HTERT RPE-1 (cell line): Measurements from ENCODE around the gene ODF4.
"Not testable (repeated sequence)": the region's sequence is repeated elsewhere in the genome, so short reads cannot be mapped to it uniquely, and the experiment has no call there.

ENCODE experiments used
- in situ Hi-C: fragments of 300-500 bp; cut with MboI; formaldehyde crosslinking; loops from 4 replicates; pipeline ENCODE4 v1.14.3; 2020; ENCODE audit warnings: low sequenced_read_pairs

Gene ODF4

DNA sequence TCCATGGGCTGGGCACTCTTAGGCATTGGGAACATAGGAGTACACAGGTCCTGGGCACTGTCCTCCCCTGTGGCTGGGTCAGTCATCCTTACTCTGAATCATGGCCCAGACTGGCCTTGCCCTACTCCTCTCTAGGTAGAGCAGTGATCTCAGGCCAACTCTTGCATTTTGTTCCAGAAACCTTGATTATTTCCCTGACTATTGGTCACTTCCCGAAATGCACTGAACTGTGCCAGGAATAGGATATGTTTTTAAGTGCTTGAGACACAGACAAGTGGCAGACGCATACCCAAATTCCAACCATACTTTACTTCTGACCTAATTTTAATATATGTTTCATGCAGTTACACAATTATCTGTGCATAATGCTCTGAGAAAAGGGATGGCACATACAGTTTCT, 26.6 kb downstream of the ODF4 start:
- in situ Hi-C loops = no loop called here

DNA sequence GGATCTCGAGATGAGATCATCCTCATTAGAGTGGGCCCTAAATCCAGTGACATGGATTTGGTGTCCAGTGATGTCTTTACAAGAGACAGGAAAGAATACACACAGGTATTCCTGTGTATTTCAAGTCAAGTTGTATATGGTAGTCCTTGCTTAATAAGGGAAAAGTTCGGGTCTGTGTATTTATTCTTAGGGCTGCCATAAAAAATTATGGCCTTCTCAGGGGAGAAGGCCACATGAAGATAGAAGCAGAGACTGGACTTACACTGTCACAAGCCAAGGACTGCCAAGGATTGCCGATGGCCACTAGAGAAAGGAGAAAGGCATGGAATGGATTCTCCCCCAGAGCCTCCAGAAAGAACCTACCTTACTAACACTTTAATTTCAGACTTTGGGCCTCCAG, 28.6 kb downstream of the ODF4 start:
- in situ Hi-C loops = no loop called here

DNA sequence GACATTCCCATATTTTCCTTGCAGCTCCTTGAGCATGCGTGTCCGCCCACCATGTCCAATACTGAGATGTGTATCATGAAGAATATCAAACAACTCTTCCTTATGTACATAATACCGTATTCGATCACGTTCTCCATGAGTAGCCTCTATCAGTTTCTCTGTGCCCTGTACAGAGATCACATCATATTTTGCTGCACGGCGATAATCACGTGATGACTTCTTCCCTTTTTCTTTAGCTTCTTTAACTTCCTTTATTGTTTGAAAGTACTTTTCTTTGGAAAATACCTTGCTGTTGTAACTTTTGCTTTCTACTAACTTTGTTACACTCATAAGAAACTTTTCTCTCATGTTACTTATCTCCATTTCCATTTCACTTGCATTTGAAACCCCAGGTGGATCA, 30.3 kb downstream of the ODF4 start:
- in situ Hi-C loops = no loop called here

DNA sequence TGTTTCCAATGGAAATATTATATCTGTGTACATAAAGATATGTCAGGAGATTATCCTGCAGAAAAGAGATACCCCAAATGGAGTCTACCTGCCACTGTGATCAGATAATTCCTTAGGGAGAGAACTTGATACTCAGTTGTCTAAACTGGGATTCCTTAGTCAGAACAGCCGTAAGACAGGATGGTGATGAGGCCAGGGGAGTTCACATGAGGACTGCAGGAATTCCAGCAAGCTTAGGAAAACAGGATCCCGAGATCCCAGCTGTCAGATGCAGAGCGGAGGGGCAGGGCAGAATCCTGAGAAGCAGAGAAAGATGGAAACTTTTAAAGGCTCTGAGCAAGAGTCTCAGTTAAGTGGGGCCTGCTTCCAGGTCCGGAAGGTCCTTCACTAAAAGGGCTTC, 32.1 kb downstream of the ODF4 start:
- in situ Hi-C loops = no loop called here

DNA sequence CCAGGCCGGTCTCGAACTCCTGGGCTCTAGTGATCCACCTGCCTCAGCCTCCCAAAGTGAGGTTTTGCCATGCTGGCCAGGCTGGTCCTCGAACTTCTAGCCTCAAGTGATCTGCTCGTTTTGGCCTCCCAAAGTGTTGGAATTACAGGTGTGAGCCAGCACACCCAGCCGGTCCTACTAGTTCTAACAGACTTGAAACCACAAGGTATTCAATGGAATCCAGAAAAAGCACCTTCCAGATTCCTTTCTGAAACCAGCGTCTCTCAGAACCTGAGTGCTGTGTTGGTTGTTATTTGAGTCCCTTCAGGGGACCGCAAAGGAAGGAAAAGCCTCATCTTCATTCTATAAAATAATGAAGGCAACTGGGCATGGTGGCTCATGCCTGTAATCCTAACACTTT, 32.8 kb downstream of the ODF4 start:
- in situ Hi-C loops = no loop called here

DNA sequence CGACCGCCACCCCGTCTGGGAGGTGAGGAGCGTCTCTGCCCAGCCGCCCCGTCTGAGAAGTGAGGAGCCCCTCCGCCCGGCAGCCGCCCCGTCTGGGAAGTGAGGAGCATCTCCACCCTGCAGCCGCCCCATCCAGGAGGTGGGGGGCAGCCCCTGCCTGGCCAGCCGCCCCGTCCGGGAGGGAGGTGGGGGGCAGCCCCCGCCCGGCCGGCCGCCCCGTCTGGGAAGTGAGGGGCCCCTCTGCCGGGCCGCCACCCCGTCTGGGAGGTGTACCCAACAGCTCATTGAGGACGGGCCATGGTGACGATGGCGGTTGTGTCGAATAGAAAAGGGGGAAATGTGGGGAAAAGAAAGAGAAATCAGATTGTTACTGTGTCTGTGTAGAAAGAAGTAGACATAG, 34.2 kb downstream of the ODF4 start:
- in situ Hi-C loops = not testable (repeated sequence)

DNA sequence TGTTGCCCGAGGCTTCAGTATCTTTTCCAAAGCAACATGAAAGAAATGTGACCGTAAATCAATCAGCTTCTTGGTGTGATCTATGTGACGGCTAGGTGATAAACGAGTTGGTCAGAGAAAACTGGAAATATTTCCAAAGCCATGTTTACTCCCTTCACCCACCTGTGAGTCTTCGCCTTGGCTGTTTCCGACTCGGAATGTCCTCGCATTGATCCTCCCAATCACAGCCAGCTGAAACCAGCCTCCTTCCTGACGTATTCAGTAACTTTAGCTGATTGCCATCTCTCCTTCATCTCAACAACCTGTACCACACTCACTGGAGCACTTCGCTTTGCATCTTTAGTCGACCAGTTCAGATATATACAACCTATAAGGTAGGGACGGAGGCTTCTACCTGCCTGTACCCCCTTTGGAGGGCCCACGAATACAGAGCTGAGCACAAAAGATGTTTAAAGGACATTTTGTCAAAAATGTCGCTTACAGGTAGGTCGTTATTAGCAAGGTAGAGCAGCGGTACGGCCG, 36.2 kb downstream of the ODF4 start:
- in situ Hi-C loops = no loop called here

DNA sequence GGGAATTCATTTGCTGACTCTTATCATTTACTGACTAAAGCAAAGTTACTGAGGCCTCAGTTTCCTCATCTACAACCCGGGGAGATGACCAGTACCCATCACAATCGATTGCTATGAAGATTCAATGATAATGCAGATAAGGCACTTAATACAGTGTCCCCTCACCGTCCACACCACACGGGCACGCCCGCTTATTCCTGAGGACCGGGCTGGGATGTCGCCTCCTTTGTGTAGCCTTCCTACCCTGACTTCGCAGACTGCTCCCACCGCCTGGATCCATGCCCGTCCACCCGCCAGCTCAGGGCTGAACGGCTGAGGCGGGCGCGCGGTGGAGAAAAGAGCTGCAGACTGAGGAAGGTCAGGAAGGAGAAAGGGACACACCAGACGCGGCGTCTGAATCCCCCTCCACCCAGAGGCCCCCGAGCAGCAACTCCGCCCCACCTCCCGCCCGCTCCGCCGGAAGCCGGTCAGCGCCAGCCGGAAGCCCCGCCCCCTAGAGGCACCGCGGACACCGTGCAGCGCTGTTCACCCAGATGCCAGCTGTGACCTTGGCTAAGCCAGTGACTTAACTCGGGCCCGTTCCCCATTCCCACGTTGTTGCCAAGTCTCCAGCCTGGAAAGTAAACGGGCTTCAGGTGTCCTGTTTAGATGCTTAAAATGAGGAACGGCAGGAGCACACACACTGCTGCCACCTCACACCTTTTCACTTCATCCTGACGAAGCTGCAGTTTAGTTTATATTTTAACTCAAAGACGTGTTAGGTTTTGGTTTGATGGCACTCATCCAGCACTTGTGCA, 36.8 kb downstream of the ODF4 start, which contains the start of gene KRABD2:
Gene KRABD2, minus strand, starts transcription at position 434 of the 797 bp plus-strand sequence.
- in situ Hi-C loops = no loop called here

DNA sequence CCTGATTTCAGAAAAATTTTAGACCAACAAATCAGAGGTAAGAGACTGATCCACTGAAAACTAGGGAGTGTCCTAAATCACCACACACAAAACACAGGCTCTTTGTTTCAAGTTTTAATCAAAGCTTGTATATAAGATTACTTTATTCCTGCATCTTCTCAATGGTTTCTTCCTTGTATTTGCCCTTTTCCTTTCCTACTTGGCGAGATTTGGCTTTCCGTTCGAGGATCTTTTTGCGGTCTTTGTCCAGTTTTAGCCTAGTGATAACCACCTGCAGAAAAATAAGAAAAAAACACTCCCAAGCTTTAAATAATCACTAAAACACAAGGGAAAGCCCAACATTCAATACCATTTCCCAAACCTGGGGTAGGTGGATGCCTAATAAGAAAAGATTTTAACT, 37.8 kb downstream of the ODF4 start:
- in situ Hi-C loops = no loop called here

DNA sequence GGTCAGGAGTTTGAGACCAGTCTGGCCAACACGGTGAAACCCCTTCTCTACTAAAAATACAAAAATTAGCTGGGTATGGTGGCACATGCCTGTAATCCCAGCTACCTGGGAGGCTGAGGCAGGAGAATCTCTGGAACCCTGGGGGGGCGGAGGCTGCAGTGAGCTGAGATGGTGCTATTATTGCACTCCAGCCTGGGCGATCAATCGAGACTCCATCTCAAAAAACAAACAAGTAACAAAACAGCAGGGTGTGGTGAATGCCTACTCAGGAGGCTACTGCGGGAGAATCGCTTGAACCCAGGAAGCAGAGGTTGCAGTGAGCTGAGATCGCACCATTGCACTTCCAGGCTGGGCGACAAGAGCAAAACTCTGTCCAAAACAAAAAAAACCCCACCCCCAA, 38.5 kb downstream of the ODF4 start:
- in situ Hi-C loops = not testable (repeated sequence)

DNA sequence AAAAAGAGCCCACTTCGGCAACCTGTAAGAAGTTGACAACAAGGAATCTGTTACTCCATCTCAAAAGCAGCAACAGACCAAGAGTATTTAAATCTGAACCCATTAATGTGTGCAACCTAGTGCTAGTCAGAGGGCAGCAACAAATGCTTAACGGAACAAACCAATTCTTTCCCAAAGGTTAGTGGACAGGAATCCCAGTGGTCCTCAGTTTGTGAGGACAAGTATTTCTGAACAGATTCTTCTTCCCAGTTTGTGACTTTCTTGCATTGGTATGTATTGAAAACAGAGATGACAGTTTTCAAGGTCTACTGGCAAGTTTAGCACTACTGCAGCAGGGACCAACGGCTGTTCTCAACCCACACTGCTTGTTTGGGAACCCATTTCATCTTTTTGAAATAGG, 40.4 kb downstream of the ODF4 start:
- in situ Hi-C loops = no loop called here

DNA sequence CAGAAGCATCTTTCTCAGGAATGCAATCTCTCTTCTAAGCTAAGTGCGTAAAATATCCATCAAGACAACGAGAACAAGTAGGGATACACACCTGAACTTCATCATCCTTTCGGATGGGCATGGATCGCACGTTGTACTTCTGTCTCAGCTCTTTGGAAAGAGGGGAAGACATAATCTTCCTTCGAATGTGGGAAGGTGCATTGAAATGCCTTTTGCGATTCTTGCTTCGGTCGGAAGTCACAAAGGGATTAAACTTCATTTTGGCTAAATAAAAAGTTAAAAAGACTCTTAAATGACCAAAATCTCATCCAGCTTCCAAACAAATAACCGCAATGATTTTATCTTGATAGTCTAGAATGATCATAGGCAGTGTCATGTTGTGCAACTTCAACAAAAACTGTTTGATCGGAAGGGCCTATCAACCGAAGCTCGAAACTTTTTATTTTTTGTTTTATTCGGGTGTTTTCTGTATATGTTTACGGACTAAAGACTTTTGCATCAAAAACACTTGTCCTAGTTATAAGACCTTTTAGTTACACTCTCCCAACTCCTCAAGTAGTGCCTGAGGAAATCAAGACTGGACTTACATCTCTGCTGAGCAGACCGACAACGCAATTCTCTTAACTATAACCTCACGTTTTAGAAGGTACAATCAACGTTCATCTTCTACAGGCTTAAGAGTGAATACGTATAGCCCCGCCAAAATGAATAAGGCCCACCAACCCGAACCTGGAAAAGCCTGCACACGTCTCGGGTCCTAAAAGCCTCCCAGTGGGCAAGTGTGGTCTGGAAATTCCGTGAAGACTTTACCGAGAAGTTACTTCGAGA, 42.6 kb downstream of the ODF4 start:
- in situ Hi-C loops = no loop called here

DNA sequence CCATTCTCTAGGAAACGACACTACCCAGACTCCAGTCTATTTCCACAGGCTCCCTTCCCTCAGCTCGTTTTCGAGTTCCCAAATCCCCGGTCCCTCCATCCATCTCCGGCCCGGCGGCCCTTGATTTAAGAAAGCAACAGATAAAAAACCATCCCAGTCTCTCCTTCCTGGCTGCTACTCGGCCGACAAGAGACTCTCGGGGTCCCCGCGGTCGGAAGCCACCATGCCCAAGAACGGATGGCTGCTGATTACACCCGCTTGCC, 43.2 kb downstream of the ODF4 start:
- in situ Hi-C loops = no loop called here

DNA sequence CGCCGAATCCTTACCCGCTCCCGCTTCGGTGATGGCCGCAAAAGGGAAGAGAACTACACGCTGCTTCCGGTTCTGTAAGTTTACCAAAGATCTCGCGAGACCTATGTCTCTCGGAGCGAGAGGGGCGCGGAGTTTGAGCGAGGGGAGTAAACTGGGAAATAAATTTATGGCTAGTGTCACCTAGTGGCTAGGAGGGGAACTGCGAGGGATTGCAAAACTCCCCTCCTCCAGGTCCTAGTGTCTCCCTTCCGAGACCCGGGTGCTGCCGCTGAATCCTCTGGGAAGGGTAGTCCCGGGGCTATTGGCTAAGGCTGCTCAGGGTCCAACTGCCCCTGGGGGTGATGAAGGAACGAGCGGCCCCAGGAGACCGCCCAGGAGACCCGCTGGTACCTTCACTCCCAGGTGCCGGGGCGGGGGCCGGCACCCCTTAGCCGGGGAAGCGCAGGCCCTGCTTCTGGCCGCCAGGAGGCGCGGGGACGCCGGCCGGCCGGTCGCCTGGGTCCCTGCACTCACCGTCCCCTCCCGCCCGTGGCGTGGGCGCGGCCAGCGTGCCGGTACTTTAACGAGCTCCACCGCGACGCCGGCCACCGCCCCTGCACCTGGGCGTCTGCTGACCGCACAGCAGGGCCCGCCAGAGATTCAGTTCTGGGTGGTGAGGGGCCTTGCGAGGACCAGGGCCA, 43.6 kb downstream of the ODF4 start, which contains the start of gene RPL26:
Gene RPL26, minus strand, starts transcription at position 51 of the 680 bp plus-strand sequence. CDS start 883 bp downstream, outside the sequence.
- in situ Hi-C loops = no loop called here

DNA sequence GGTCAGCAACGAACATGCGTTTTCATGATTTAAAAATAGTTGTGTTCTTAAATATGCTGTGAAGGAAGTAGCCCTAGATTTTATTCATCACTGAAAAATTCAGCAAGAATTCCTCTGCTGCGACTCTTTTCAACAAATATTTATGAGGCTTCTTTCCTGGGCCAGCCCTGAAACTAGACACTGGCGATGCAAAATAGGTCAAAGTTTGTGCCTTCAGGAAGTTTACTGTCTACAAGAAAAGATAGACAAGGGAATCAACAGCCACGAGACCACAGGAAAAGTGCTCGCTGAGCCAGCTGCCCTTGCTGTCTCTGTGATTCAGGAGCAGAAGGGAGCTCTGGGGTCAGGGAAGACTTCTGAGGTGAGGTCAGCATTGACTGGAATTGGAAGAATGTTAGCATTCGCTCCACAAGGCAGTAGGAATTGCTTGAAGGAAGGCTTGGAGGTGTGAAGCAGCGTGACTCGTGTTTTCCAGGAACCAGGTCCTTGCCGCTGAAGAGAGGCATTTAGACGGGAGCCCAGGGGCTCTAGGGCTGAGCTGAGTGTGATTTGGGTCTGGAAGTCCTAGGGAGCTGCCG, 45.2 kb downstream of the ODF4 start:
- in situ Hi-C loops = no loop called here

DNA sequence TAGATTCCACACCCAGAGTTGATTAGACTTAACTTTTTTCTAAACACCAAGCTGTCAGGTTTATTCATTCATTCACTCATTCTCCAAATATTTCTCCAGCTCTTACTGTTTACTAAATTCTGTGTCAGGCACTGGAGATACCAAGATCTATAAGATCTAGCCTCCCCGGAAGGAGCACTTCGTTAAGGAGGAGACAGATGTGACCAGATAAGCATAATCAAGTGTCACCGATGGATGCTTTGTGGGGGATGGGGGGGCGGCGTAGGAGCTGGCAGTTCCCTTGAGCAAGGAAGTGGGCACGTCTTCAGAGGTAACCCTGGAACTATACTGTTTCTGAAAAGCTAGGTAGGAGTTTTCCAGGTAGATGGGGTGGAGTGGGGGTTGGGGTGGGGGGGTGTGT, 47.2 kb downstream of the ODF4 start:
- in situ Hi-C loops = no loop called here

DNA sequence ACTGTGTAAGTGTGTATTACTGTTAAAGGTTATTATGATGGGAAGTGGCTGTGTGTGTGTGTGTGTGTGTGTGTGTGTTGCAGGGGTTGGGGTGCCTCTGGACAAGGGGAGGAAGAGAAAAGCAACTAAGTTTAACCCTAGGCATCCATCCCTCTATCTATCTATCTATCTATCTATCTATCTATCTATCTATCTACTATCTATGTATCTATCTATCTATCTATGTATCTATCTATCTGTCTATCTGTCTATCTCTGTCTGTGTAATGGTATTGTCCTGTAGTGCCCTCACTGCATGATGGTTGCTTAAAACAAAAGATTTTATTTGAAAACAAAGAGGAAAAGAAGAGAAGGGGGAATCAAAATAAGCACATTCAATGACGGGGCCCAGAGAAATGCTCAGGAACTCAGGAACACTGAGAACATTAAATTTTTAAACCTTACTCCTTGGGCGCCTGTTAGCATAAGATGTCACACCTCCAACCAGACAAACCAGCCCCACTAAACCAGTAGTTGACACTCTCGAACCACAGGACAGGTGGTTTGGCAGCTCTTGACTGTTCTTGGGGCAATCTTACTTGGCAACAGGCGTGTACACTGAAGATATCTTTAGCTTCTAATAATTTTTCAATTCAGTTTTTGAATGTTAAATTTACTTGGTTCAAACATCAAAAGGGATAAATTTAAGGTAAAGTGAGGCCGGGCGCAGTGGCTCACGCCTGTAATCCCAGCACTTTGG, 48.4 kb downstream of the ODF4 start:
- in situ Hi-C loops = no loop called here

DNA sequence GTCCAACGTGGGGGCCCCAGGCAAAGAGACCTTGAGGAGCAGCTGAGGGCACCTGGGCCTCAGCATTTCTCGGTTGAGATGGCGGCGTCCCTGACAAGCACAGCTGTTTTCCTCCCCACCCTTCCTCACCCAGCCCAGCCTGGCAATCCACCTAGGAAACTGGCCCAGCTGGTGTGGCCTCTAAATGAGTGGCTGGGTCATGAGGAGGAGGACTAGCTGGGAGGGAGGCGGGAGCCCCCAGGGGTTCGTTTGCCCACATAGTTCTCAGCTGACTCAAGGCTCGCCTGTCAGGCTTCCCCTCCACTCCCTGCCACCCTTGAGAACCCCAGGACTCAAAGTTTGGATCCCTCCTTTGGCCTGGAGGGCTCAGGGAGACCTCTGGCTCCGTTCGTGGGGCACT, 52.1 kb downstream of the ODF4 start:
- in situ Hi-C loops = no loop called here

DNA sequence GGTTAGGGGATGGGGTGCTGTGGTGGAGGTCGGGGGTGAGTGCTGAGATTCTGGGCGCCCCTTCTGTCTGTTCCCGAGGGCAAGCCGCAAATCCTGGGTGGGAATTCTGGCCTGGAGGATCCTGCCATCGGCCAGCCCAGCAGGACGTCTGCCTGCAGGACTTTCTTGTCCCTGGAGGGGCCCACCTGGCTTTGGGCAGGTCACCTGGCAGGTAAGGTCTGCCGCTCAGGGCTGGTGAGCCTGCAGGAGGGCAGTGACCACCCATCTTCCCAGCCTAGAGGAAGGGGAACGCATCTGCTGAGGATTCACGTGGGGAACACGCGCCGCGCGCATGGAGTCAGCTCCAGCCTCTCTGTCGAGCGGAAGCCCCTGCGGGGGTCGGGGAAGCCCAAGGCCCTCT, 52.6 kb downstream of the ODF4 start:
- in situ Hi-C loops = no loop called here

DNA sequence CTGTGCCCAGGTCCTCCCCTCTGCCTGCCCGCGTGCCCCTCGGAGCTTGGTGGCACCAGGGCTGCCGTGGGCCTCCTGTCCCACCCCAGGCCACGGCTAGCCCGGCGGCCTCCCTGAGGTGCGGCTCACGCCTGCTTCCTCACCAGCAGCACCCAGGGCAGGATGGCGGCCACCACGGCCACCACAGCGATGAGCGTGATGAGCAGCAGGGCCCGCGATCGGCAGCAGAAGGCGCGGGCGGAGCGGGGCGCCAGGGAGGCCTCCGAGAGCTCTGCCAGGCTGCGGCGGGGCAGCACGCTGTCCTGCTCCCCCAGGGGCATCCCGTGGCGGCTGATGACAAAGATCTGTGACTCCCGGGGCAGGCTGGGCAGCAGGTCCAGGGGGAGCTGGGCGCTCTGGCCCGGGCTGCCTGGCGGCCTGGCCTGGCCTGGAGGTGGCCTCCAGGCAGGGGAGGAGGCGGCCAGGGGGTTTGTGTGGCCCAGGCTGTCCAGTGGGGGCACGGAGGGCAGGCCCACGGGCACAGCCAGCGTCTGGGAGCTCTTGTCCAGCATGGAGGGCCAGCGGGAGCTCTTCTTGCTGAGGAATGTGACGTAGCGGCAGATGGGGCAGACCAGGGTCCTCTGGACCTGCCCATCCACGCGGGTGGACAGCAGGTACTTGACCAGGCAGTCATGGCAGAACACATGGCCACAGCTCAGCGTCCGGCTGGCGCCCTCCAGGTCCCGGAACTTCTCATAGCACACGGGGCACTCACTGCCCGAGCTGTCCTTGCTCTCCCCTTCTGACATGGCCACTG, 53.2 kb downstream of the ODF4 start:
- in situ Hi-C loops = no loop called here
